C4-2B (cell line): Measurements from ENCODE around the gene PRR5L.

ENCODE experiments used
- H3K27ac ChIP-seq: fragments of 450-650 bp; 2 replicates; pipeline ENCODE4 v1.5.1; 2017
- ZFX ChIP-seq: fragments of 450-650 bp; IDR thresholded peaks from 2 replicates; pipeline ENCODE4 v1.6.1; 2017
- TF ChIP-seq, protein P1 (sequence below): fragments of 450-650 bp; conservative IDR thresholded peaks from 2 replicates; pipeline ENCODE4 v1.5.1; 2017; ENCODE audit warnings: mild to moderate bottlenecking

Gene PRR5L

DNA sequence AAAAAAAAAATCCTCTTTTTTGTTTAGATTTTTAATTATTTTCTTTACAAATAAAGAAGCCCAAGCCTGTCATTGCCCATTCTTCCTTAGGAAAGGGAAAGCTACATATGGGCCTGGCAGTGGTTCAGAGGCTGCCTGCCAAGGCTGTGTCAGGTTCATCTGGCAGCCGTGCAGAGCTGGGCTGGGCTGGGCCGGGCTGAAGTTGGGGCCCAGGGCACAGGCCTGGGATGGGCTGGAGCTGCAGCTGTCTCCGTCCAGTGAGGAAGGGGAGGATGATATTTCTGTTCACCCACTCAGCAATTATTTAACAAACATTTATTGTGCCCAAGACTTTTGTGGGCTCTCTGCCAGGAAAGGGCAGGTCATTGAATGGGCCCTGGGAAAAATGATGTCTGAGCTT lies 4.6 kb downstream of the PRR5L start:
- no peak overlapping the region for H3K27ac ChIP-seq
- TF ChIP-seq, protein P1, sequence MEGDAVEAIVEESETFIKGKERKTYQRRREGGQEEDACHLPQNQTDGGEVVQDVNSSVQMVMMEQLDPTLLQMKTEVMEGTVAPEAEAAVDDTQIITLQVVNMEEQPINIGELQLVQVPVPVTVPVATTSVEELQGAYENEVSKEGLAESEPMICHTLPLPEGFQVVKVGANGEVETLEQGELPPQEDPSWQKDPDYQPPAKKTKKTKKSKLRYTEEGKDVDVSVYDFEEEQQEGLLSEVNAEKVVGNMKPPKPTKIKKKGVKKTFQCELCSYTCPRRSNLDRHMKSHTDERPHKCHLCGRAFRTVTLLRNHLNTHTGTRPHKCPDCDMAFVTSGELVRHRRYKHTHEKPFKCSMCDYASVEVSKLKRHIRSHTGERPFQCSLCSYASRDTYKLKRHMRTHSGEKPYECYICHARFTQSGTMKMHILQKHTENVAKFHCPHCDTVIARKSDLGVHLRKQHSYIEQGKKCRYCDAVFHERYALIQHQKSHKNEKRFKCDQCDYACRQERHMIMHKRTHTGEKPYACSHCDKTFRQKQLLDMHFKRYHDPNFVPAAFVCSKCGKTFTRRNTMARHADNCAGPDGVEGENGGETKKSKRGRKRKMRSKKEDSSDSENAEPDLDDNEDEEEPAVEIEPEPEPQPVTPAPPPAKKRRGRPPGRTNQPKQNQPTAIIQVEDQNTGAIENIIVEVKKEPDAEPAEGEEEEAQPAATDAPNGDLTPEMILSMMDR, result no peak
- TF ChIP-seq ZFX, result no peak

DNA sequence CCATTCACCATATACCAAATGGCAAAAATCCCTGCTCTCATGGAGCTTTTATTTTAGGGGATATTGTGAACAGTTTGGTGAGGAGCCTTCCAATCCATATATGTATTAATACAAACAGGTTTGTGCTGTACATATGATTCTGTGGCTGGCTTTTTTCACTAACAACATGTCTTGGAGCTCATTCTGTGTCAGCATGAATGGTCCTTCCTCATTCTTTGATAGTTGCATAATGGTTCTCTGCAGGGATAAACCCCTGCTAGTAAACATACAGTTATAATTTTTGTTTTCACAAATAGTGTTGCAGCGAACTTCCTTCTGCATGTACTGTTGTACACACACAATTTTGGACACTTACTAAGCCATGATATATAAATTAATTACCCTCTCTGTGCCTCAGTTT lies 8.3 kb downstream of the PRR5L start:
- TF ChIP-seq ZFX, result no peak
- TF ChIP-seq, protein P1, result no peak
- no peak overlapping the region for H3K27ac ChIP-seq

DNA sequence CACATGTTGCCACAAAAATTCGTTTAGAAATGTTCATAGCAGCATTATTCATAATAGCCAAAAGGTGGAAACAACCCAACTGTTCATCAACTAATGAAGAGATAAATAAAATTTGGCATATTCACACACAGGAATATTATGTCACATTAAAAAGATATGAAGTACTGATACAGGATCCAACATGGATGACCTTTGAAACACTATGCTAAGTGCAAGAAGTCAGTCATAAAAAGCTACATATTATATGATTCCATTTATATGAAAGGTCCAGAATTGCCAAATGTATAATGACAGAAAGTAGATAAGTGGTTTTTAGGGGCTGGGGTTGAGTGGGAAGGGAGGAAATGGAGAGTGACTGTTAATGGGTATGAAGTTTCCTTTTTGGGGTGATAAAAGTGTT lies 9.0 kb downstream of the PRR5L start:
- TF ChIP-seq, protein P1, result no peak
- TF ChIP-seq ZFX, result no peak
- H3K27ac ChIP-seq, result no peak overlapping the region

DNA sequence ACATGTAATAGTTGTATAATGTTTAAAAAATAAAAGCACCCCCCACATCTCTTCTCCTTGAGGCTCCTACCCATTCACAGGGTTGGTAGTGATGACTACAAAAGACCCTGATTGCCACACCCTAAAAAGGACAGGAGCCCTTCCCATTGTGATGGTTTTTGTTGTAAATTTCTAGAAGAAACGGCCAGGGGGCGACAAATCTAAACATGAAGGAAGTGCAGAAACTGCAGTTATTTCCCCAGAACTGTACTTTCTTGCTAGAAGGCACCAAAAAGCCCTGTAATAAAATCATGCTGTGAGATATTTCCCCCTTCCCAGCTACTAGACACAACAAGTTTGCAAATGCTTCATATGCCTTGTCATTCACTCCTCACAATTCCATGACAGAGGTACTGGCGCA lies 10.8 kb downstream of the PRR5L start:
- no peak overlapping the region for H3K27ac ChIP-seq
- TF ChIP-seq ZFX, result no peak
- TF ChIP-seq, protein P1, result peak; percentile 54

DNA sequence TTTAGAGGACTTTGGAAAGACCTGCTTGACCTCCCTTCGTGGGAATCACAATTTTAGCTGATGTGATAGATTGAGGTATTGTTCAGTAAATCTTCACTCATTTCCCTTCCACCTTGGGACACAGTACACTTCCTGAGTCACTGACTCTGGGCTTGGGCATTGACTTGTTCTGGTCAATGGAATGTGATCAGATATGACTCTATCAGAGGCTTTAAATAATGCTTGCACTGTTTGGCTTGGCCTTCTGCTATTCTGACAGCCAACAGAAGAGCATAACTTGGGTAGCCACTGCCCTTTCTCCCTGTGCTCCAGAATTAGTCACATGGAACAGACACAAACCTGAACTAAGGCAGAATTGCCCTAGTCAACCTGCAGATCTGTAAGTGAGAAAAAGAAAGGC lies 12.5 kb downstream of the PRR5L start:
- TF ChIP-seq, protein P1, result no peak
- no peak for TF ChIP-seq ZFX
- H3K27ac ChIP-seq, result no peak overlapping the region

DNA sequence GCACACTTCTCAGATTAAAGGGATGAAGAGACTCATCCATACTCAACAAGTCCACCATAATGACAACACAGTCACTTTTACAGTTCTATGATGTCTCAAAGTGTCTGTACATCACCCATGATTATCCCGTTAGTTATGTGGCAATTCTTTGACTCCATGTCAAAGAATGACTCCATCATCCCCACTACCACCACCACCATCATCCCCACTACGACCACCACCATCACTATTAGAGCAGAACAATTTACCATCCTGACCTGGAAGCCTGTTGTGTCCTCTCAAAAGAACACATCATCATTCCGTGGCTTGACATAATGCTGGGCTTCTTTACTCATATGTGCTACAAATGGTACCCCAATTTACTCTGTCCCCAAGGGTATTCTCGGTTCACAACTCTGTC lies 13.7 kb downstream of the PRR5L start:
- no peak for TF ChIP-seq ZFX

DNA sequence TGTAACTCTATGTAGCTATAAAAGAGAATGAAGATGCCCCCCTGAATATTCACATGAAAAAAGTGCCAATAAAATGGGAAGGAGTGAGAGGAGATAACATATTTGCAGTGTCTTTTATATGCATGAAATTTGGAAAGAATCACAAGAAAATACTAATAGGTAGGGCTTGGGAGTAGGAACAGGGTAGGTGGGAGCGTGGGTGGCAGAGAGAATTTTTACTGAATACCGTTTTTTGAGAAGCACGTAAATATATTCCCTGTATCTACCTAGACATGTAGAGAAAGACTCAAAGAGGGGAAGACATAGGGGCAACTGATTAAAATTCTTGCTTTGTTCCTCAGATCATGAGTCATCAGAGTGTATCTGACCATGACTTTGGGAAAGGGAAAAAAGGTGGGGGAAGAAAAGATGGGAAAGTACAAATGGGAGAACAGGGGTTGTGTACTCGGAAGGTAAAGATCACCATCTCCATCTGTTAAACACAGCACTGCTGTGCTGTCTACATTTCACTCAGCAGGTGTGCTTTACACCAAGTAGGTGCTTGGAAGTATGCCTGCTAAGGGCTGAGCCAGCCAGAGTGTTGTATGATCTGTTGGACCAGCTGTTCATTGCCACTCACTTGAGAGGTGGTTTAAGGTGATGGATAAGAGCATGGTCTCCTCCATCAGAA lies 16.0 kb downstream of the PRR5L start:
- H3K27ac ChIP-seq, result no peak overlapping the region
- TF ChIP-seq, protein P1, result no peak
- TF ChIP-seq ZFX, result no peak

More for the DNA sequence above, 13.7 kb downstream of the PRR5L start:
- H3K27ac ChIP-seq, result no peak overlapping the region
